GM20000 (cell line): Measurements from ENCODE around the gene IDE.
"Not testable (repeated sequence)": the region's sequence is repeated elsewhere in the genome, so short reads cannot be mapped to it uniquely, and the experiment has no call there.

ENCODE experiments used
- DNase-seq: peaks from one replicate; pipeline ENCODE4 v3.0.0; 2012; ENCODE audit warnings: low spot score
- CTCF ChIP-seq: IDR thresholded peaks from 2 replicates; pipeline ENCODE4 v1.5.1; 2012; ENCODE audit warnings: mild to moderate bottlenecking, control low read depth; ENCODE audit errors: extremely low read depth, missing control alignments

IDE gene

GRCh38 chr10:92463582-92463981 is 110.3 kb downstream of the IDE start:
- no peak for DNase-seq
- no peak for TF ChIP-seq CTCF

- DNase-seq: not testable (repeated sequence)
Measured at GRCh38 chr10:92454955-92455354, 118.9 kb downstream of the IDE start.

- TF ChIP-seq CTCF: no peak
- DNase-seq: no peak
Measured at GRCh38 chr10:92452313-92452712, 121.6 kb downstream of the IDE start.

GRCh38 chr10:92451431-92451830 is 122.5 kb downstream of the IDE start:
- no peak for TF ChIP-seq CTCF
- no peak for DNase-seq

- TF ChIP-seq CTCF: no peak
- no peak for DNase-seq
Measured at GRCh38 chr10:92450896-92451295, 123.0 kb downstream of the IDE start.

GRCh38 chr10:92440578-92440977 is 133.3 kb downstream of the IDE start:
- TF ChIP-seq CTCF: no peak
- DNase-seq: no peak

- no peak for DNase-seq
- TF ChIP-seq CTCF: no peak
Measured at GRCh38 chr10:92438220-92438619, 135.7 kb downstream of the IDE start.

GRCh38 chr10:92436611-92437010 is 137.3 kb downstream of the IDE start:
- no peak for DNase-seq
- TF ChIP-seq CTCF: no peak

GRCh38 chr10:92436065-92436464 is 137.8 kb downstream of the IDE start:
- DNase-seq: not testable (repeated sequence)
